Measurements from ENCODE around the gene TEN1. TPM values are rescaled to one million over a fixed set of nuclear protein-coding genes. Genes with fewer than 3 reads are reported as not detected.

Gene TEN1
- total and polyA plus RNA-seq, 9 of the 15 experiments (the other 6 are each of a cell fraction or from before 2014, with no cell fraction given): 1.3 to 25.7 (median 10.1) TPM

DNA sequence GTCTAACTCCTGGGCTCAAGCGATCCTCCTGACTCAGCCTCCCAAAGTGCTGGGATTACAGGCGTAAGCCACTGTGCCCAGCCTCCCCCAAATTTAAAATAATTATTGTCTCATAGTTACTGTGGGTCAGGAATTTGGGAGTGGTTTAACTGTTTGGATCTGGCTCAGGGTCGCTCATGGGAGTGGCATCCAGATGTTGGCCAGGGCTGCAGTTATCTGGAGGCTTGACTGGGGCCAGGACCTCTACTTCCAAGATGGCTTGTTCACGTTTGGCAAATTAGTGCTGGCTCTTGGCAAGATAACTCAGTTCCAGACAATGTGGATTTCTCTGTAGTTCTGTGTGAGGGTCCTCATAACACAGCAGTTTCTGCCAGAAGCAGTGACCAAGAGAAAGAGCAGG is 8.0 kb downstream of the TEN1 start:
- TF ChIP-seq RBBP5 (IDR thresholded peaks at IDR 0.05; ENCODE audit: borderline replicate concordance, insufficient read depth, low read length, poor library complexity, severe bottlenecking): no peak
- TF ChIP-seq SREBF1 (IDR thresholded peaks at IDR 0.05; ENCODE audit: borderline replicate concordance, low read depth, low read length): no peak
- no peak for TF ChIP-seq DEAF1 (CRISPR knock-in tag; IDR thresholded peaks at IDR 0.05)
- TF ChIP-seq ZNF24 (IDR thresholded peaks at IDR 0.05): no peak
- no peak for TF ChIP-seq LCOR (CRISPR knock-in tag; IDR thresholded peaks at IDR 0.05)
- no peak for TF ChIP-seq NFIC (IDR thresholded peaks at IDR 0.05)
- no peak for TF ChIP-seq ZBTB33 (CRISPR knock-in tag; IDR thresholded peaks at IDR 0.05)
- no peak for TF ChIP-seq RFX7 (CRISPR knock-in tag; IDR thresholded peaks at IDR 0.05)
- TF ChIP-seq AFF4 (CRISPR knock-in tag; IDR thresholded peaks at IDR 0.05): no peak
- TF ChIP-seq EWSR1 (IDR thresholded peaks at IDR 0.05; ENCODE audit: borderline replicate concordance, low read depth, partially characterized antibody): no peak
- no peak for TF ChIP-seq STAT5A (IDR thresholded peaks at IDR 0.05; ENCODE audit: borderline replicate concordance, low read length)
- TF ChIP-seq ILF3 (IDR thresholded peaks at IDR 0.05; ENCODE audit: borderline replicate concordance): no peak
- WGBS (ENCODE audit: insufficient coverage, low coverage, missing lambda C conversion rate): 68% methylated on average over 4 of the region's 4 CpGs
- H3K36me3 ChIP-seq (ENCODE audit: control insufficient read depth, insufficient read depth, low read length): peaks cover 18% of the 10 kb centered on the region; the same call in 2 of the 3 replicates
- H4K20me1 ChIP-seq (replicated peaks; ENCODE audit: control insufficient read depth, insufficient read depth, low read length): no peaks in the 10 kb centered on the region
- no peak overlapping the region for H2AFZ ChIP-seq (ENCODE audit: low read depth, low read length)
- peaks cover 2% of the 10 kb centered on the region; the same call in 1 of the 3 replicates for H3K79me2 ChIP-seq (ENCODE audit: control insufficient read depth, insufficient read depth, low read length)
- no peaks in the 10 kb centered on the region for H3K9me3 ChIP-seq (replicated peaks; ENCODE audit: control insufficient read depth, insufficient read depth, low read depth, low read length)
- no peak for DNase-seq (ENCODE audit: extremely low read depth in 1 of 4, low spot score in 3 of 4)
- H3K4me1 ChIP-seq (replicated peaks in 1 of 2; ENCODE audit: control insufficient read depth in 2 of 2, insufficient read depth in 2 of 2, low read length in 2 of 2): peaks cover 4 to 18% of the 10 kb centered on the region in 2 experiments
- intact Hi-C loops (cut with micrococcal nuclease) (loop anchor here (5.0 kb wide), 1 partner anchor 80 kb away; no protein-coding TSS in a partner anchor), in situ Hi-C loops (cut with MboI) (no loop called here)
- H3K27me3 ChIP-seq (ENCODE audit: control insufficient read depth in 2 of 2, insufficient read depth in 2 of 2, low read length in 2 of 2): no peaks in the 10 kb centered on the region
- BruUV-seq (replicated peaks): no TSS peak
- H3K4me3 ChIP-seq: no peak overlapping the region
- FAIRE-seq: no peak
- POLR2A ChIA-PET: interaction anchor here (1.1 kb wide), 2 partner anchors 22 to 193 kb away, joined by 3 read pairs; no protein-coding TSS in a partner anchor
- no peak overlapping the region for H3K4me2 ChIP-seq (ENCODE audit: insufficient read depth, low read length)
- no peak for ATAC-seq
- CTCF ChIA-PET (ENCODE audit: low intra/inter-chr PET ratio): no interaction called here
- H3K9ac ChIP-seq (ENCODE audit: insufficient read depth in 1 of 2, low read depth in 2 of 2, low read length in 2 of 2): no peak overlapping the region
- no peaks in the 10 kb centered on the region for H3K9me1 ChIP-seq (ENCODE audit: control insufficient read depth, insufficient read depth, low read length)
- H3K27ac ChIP-seq (ENCODE audit: extremely low read depth, low read depth, low read length): no peak overlapping the region
